ENCODE data around the gene MLKL.
A peak's percentile ranks its signal among the peaks of the same experiment; 100 is the strongest.

MLKL gene

GRCh38 chr16:74745109-74745615 is 44.5 kb upstream of the MLKL start:
- CTCF ChIA-PET, result interaction anchor here (0.5 kb wide), 1 partner anchor 578 kb away, joined by 3 read pairs; no protein-coding TSS in a partner anchor

GRCh38 chr16:74744566-74744965 is 43.9 kb upstream of the MLKL start:
- POLR2A ChIA-PET, result no interaction called here
- TF ChIP-seq LEF1 (IDR thresholded peaks at IDR 0.05; ENCODE audit: borderline replicate concordance), result no peak
- no peak for TF ChIP-seq NFRKB (IDR thresholded peaks at IDR 0.05)
- TF ChIP-seq HDGF (IDR thresholded peaks at IDR 0.05; ENCODE audit: borderline replicate concordance), result no peak
- TF ChIP-seq TARDBP (IDR thresholded peaks at IDR 0.05), result no peak
- DNase-seq (ENCODE audit: extremely low spot score), result no peak
- CTCF ChIA-PET, result interaction anchor here (0.5 kb wide), 1 partner anchor 579 kb away, joined by 3 read pairs; no protein-coding TSS in a partner anchor

More at GRCh38 chr16:74745109-74745615, 44.5 kb upstream of the MLKL start:
- TF ChIP-seq SP1 (IDR thresholded peaks at IDR 0.05) (no peak), HDGF (IDR thresholded peaks at IDR 0.05; ENCODE audit: borderline replicate concordance) (no peak), TARDBP (IDR thresholded peaks at IDR 0.05) (no peak), BHLHE40 (IDR thresholded peaks at IDR 0.05; ENCODE audit: borderline replicate concordance) (no peak), CTBP1 (IDR thresholded peaks at IDR 0.05; ENCODE audit: borderline replicate concordance) (no peak), ZNF384 (IDR thresholded peaks at IDR 0.05) (no peak), NFRKB (IDR thresholded peaks at IDR 0.05) (no peak), FOXM1 (IDR thresholded peaks at IDR 0.05; ENCODE audit: borderline replicate concordance) (no peak)
- no peak for DNase-seq (ENCODE audit: extremely low spot score)
- POLR2A ChIA-PET, result no interaction called here

- POLR2A ChIA-PET, result no interaction called here
- CTCF ChIA-PET, result no interaction called here
- peak; percentile 62 for DNase-seq (ENCODE audit: extremely low spot score)
- peak; percentile 48; the same call in 1 of the 2 replicates for TF ChIP-seq L3MBTL2 (conservative IDR thresholded peaks at IDR 0.05)
- no peak for TF ChIP-seq BHLHE40 (IDR thresholded peaks at IDR 0.05; ENCODE audit: borderline replicate concordance)
- TF ChIP-seq PKNOX1 (IDR thresholded peaks at IDR 0.05), result no peak
- TF ChIP-seq CTBP1 (IDR thresholded peaks at IDR 0.05; ENCODE audit: borderline replicate concordance), result no peak
- TF ChIP-seq ZNF384 (IDR thresholded peaks at IDR 0.05), result no peak
- no peak for TF ChIP-seq FOXK2 (IDR thresholded peaks at IDR 0.05)
Measured at GRCh38 chr16:74743668-74744299, 43.1 kb upstream of the MLKL start.

GRCh38 chr16:74743045-74743667 is 42.5 kb upstream of the MLKL start:
- TF ChIP-seq FOXM1 (IDR thresholded peaks at IDR 0.05; ENCODE audit: borderline replicate concordance) (no peak), PKNOX1 (IDR thresholded peaks at IDR 0.05) (peak; percentile 12; the same call in 1 of the 2 replicates)
- CTCF ChIA-PET, result no interaction called here
- no peak for DNase-seq (ENCODE audit: extremely low spot score)
- POLR2A ChIA-PET, result no interaction called here

GRCh38 chr16:74742051-74742481 is 41.4 kb upstream of the MLKL start:
- ChIA-PET POLR2A (no interaction called here), CTCF (interaction anchor here (0.6 kb wide), 1 partner anchor 228 kb away, joined by 5 read pairs; no protein-coding TSS in a partner anchor)
- 0 out of 2 replicates have a peak, but pooled peaks have one; percentile 19 for TF ChIP-seq L3MBTL2 (conservative IDR thresholded peaks at IDR 0.05)
- no peak for TF ChIP-seq ZNF384 (IDR thresholded peaks at IDR 0.05)
- TF ChIP-seq FOXK2 (IDR thresholded peaks at IDR 0.05), result no peak
- TF ChIP-seq ARNT (IDR thresholded peaks at IDR 0.05), result no peak
- DNase-seq (ENCODE audit: extremely low spot score), result no peak

GRCh38 chr16:74740795-74741304 is 40.2 kb upstream of the MLKL start:
- CTCF ChIA-PET, result no interaction called here
- TF ChIP-seq ARNT (IDR thresholded peaks at IDR 0.05) (no peak), L3MBTL2 (conservative IDR thresholded peaks at IDR 0.05) (no peak), TARDBP (IDR thresholded peaks at IDR 0.05) (no peak), LEF1 (IDR thresholded peaks at IDR 0.05; ENCODE audit: borderline replicate concordance) (no peak), FOXA1 (IDR thresholded peaks at IDR 0.05) (no peak), SP1 (IDR thresholded peaks at IDR 0.05) (no peak), HDGF (IDR thresholded peaks at IDR 0.05; ENCODE audit: borderline replicate concordance) (no peak), SUZ12 (IDR thresholded peaks at IDR 0.05) (no peak), ELF4 (IDR thresholded peaks at IDR 0.05) (no peak), FOXK2 (IDR thresholded peaks at IDR 0.05) (no peak), PKNOX1 (IDR thresholded peaks at IDR 0.05) (no peak), CTBP1 (IDR thresholded peaks at IDR 0.05; ENCODE audit: borderline replicate concordance) (no peak), FOXM1 (IDR thresholded peaks at IDR 0.05; ENCODE audit: borderline replicate concordance) (no peak), BHLHE40 (IDR thresholded peaks at IDR 0.05; ENCODE audit: borderline replicate concordance) (no peak)
- POLR2A ChIA-PET, result no interaction called here
- no peak for DNase-seq (ENCODE audit: extremely low spot score)
